Activated T-cell treated with anti-CD3 and anti-CD28 coated beads for 4 hours (primary cell): ENCODE data around the gene PGAM1.
"Not testable (repeated sequence)": the region's sequence is repeated elsewhere in the genome, so short reads cannot be mapped to it uniquely, and the experiment has no call there.

ENCODE experiments used
- DNase-seq: peaks from one replicate; pipeline ENCODE4 v3.0.0-alpha.2; 2020

Gene PGAM1

GRCh38 chr10:97408496-97408992 lies 17.4 kb upstream of the PGAM1 start:
- no peak for DNase-seq

GRCh38 chr10:97411406-97411805 lies 14.6 kb upstream of the PGAM1 start:
- DNase-seq = no peak

- no peak for DNase-seq
Observed at GRCh38 chr10:97412891-97413304, 13.1 kb upstream of the PGAM1 start.

GRCh38 chr10:97416565-97416964 lies 9.4 kb upstream of the PGAM1 start:
- DNase-seq = no peak

- DNase-seq = not testable (repeated sequence)
Observed at GRCh38 chr10:97423757-97424098, 2.3 kb upstream of the PGAM1 start.

- DNase-seq = no peak
Observed at GRCh38 chr10:97426776-97427570, 982 bp downstream of the PGAM1 start.

- DNase-seq = no peak
Observed at GRCh38 chr10:97427571-97428179, 1.7 kb downstream of the PGAM1 start.

- no peak for DNase-seq
Observed at GRCh38 chr10:97428572-97428981, 2.6 kb downstream of the PGAM1 start.

- no peak for DNase-seq
Observed at GRCh38 chr10:97434055-97434454, 8.1 kb downstream of the PGAM1 start.

GRCh38 chr10:97434557-97434956 lies 8.6 kb downstream of the PGAM1 start:
- DNase-seq = no peak

- DNase-seq = no peak
Observed at GRCh38 chr10:97435211-97435610, 9.2 kb downstream of the PGAM1 start.

GRCh38 chr10:97442277-97442676 lies 16.3 kb downstream of the PGAM1 start:
- DNase-seq = no peak

- no peak for DNase-seq
Observed at GRCh38 chr10:97444212-97444611, 18.2 kb downstream of the PGAM1 start.

GRCh38 chr10:97445357-97445721 lies 19.3 kb downstream of the PGAM1 start:
- no peak for DNase-seq

GRCh38 chr10:97445722-97446639 lies 20.0 kb downstream of the PGAM1 start, which contains the start of the genes EXOSC1 and ZDHHC16:
Gene EXOSC1, minus strand, starts transcription at chr10:97446006. Its CDS starts 21 bp downstream, at chr10:97445985.
Gene ZDHHC16, plus strand, starts transcription at chr10:97446175. Its CDS starts 5,501 bp downstream, at chr10:97451676.
- DNase-seq = peak; percentile 89

GRCh38 chr10:97450828-97451227 lies 24.8 kb downstream of the PGAM1 start:
- DNase-seq = no peak

- DNase-seq = no peak
Observed at GRCh38 chr10:97451605-97452004, 25.6 kb downstream of the PGAM1 start.

- no peak for DNase-seq
Observed at GRCh38 chr10:97452352-97452751, 26.4 kb downstream of the PGAM1 start.

- DNase-seq = peak; percentile 44
Observed at GRCh38 chr10:97454330-97455036, 28.5 kb downstream of the PGAM1 start.

- DNase-seq = no peak
Observed at GRCh38 chr10:97456034-97456685, 30.2 kb downstream of the PGAM1 start.

GRCh38 chr10:97456686-97457065 lies 30.7 kb downstream of the PGAM1 start:
- no peak for DNase-seq

GRCh38 chr10:97459111-97459510 lies 33.1 kb downstream of the PGAM1 start:
- DNase-seq = no peak
